H1 (cell line): ENCODE results near the gene SLC17A1. TPM values are rescaled to one million over a fixed set of nuclear protein-coding genes. Genes with fewer than 3 reads are reported as not detected.

Experiments used
- HDAC6 ChIP-seq: IDR thresholded peaks from one replicate; pipeline ENCODE4 v1.7.1; 2012; ENCODE audit warnings: low read depth, mild to moderate bottlenecking, inconsistent platforms, low read length, moderate library complexity
- JUND ChIP-seq: IDR thresholded peaks from 2 replicates; pipeline ENCODE4 v1.6.1; 2011; ENCODE audit warnings: mild to moderate bottlenecking, improper control_type of control experiment, low read length
- POLR2AphosphoS5 ChIP-seq: IDR thresholded peaks from 2 replicates; pipeline ENCODE4 v1.6.1; 2011; ENCODE audit warnings: low read depth, low read length
- RFX5 ChIP-seq: IDR thresholded peaks from 2 replicates; pipeline ENCODE4 v1.6.1; 2011; ENCODE audit warnings: low read depth, low read length, improper control_type of control experiment, borderline replicate concordance
- TAF7 ChIP-seq: optimal IDR thresholded peaks from 2 replicates; pipeline ENCODE3; 2011; ENCODE audit warnings: low read depth, mild to moderate bottlenecking, inconsistent platforms, low read length, moderate library complexity, borderline replicate concordance
- TEAD4 ChIP-seq: IDR thresholded peaks from 2 replicates; pipeline ENCODE4 v1.6.1; 2012; ENCODE audit warnings: low read depth, low read length, inconsistent platforms, mixed read lengths
- polyA plus RNA-seq, 7 experiments: library from polyadenylated mRNA; depleted of rRNA in 3 of 7; stranded (reverse) in 5 of 7; unstranded in 2 of 7; fragments of >200 nt in 5 of 7; fragments of 200-250 nt in 2 of 7; gene quantifications; 1 replicate in 5 of 7; 2 replicates in 1 of 7; 4 replicates in 1 of 7; pipeline versions ENCODE4 v1.2.1 to v1.2.3, GENCODE V29; 2011 to 2013; ENCODE audit warnings: missing spikeins in 2 of 7, mixed read lengths in 2 of 7
- total RNA-seq: library from RNA; stranded (reverse); fragmentation: NEBNext Ultra II Directional; extraction: Animal tissue kit (Norgen Biotek cat#: 25700); gene quantifications from 2 replicates; pipeline ENCODE4 v1.2.1, GENCODE V29; 2021
- TF ChIP-seq, protein P1 (sequence below), 3 experiments: IDR thresholded peaks; 1 replicate in 2 of 3; 2 replicates in 1 of 3; pipeline versions ENCODE4 v1.5.1 to v1.6.1; 2011; ENCODE audit warnings: low read length in 3 of 3, mild to moderate bottlenecking in 3 of 3, inconsistent platforms in 2 of 3, low read depth in 1 of 3, moderate library complexity in 1 of 3; ENCODE audit not compliant: insufficient read depth in 1 of 3; ENCODE audit errors: control extremely low read depth in 1 of 3
- TF ChIP-seq, protein P2 (sequence below): IDR thresholded peaks from 2 replicates; pipeline ENCODE4 v1.6.1; 2011; ENCODE audit warnings: low read depth, mild to moderate bottlenecking, low read length; ENCODE audit not compliant: insufficient read depth

SLC17A1 gene
- total and polyA plus RNA-seq, 2 of the 8 experiments (the other 6 are each of a cell fraction or from before 2014, with no cell fraction given): not detected

DNA sequence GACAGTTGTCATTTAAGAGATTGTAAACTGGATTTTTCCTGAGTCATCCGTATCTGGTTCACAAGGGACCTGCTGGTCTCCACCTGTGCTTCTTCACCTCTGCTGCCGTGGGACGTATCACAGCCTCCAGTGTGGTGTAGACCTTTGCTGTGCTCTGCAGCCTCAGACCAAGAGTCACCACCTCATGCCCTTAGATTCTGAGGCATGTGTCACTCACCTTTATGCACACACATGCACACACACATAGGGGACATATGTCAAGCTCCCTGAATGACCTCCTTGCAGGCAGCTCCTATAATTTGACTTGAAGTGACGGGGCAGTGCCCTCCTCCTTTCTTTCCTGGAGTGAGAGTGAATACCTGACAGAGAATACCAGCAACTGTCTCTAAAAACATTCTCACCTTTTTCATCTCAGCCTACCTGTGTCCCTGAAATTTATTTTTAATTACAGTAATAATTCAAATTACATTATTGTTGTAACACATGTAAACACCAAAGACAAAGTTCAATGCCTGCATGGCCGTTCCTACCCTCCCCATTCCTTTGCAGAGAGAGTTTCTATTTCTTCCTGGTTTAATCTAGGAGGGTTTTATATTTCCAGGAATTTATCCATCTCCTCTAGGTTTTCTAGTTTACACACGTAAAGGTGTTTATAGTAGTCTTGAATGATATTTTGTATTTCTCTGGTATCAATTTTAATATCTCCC lies 73.8 kb downstream of the SLC17A1 start (continued):
- TF ChIP-seq, protein P1, sequence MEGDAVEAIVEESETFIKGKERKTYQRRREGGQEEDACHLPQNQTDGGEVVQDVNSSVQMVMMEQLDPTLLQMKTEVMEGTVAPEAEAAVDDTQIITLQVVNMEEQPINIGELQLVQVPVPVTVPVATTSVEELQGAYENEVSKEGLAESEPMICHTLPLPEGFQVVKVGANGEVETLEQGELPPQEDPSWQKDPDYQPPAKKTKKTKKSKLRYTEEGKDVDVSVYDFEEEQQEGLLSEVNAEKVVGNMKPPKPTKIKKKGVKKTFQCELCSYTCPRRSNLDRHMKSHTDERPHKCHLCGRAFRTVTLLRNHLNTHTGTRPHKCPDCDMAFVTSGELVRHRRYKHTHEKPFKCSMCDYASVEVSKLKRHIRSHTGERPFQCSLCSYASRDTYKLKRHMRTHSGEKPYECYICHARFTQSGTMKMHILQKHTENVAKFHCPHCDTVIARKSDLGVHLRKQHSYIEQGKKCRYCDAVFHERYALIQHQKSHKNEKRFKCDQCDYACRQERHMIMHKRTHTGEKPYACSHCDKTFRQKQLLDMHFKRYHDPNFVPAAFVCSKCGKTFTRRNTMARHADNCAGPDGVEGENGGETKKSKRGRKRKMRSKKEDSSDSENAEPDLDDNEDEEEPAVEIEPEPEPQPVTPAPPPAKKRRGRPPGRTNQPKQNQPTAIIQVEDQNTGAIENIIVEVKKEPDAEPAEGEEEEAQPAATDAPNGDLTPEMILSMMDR (IDR thresholded peaks at IDR 0.05; ENCODE audit: control extremely low read depth in 1 of 3, insufficient read depth in 1 of 3, low read depth in 1 of 3, low read length in 3 of 3): no peak
- TF ChIP-seq, protein P2, sequence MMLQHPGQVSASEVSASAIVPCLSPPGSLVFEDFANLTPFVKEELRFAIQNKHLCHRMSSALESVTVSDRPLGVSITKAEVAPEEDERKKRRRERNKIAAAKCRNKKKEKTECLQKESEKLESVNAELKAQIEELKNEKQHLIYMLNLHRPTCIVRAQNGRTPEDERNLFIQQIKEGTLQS: no peak
- TF ChIP-seq JUND (no peak), HDAC6 (no peak), TEAD4 (no peak), RFX5 (no peak), POLR2AphosphoS5 (no peak), TAF7 (no peak)
